ENCODE results near the gene CTU2. TPM values are rescaled to one million over a fixed set of nuclear protein-coding genes. Genes with fewer than 3 reads are reported as not detected.

CTU2 gene
- polyA plus RNA-seq, 1 donor from 2014 or later: 26.3 TPM

DNA sequence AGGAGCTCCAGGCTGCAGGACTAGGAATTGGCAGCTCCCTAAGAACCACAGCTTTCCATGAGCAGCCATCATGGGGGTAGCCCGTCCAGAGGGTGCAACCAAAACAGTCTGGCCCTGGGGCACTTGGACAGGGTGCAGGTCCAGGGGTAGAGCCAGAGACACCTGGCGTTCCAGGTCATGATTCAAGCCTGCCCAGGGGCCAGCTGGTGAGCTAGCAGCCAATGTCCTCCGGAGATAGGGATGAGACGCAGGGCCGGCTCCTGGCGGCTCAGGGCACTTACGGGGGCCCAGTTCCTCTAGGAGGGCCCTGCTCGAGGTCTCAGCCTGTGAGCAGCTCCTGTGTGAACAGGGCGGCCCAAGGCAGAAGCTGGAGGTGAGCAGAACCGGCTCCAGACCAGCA, 56.6 kb downstream of the CTU2 start:
- no peak overlapping the region for H3K4me3 ChIP-seq (ENCODE audit: low read length)
- no peak for TF ChIP-seq POLR2AphosphoS5 (IDR thresholded peaks at IDR 0.05)
- H3K9me3 ChIP-seq (ENCODE audit: low read length): no peaks in the 10 kb centered on the region
- no peaks in the 10 kb centered on the region for H3F3A ChIP-seq (ENCODE audit: insufficient read depth, low read length, poor library complexity, severe bottlenecking)
- H3K9me2 ChIP-seq (ENCODE audit: insufficient read depth, low read length): no peaks in the 10 kb centered on the region
- no peaks in the 10 kb centered on the region for H4K20me1 ChIP-seq (ENCODE audit: insufficient read depth)
- no peaks in the 10 kb centered on the region for H3K27me3 ChIP-seq (ENCODE audit: insufficient read depth, low read depth, low read length)
- H2AFZ ChIP-seq (ENCODE audit: low read depth, low read length): no peak overlapping the region
- no peak overlapping the region for H3K27ac ChIP-seq (ENCODE audit: low read length)
- H3K4me2 ChIP-seq (ENCODE audit: low read length): no peak overlapping the region
- H3K9ac ChIP-seq (ENCODE audit: low read length): no peak overlapping the region
- H3K79me2 ChIP-seq (replicated peaks; ENCODE audit: insufficient read depth, low read length): no peaks in the 10 kb centered on the region
- no peaks in the 10 kb centered on the region for H3K36me3 ChIP-seq (ENCODE audit: insufficient read depth, low read length)

DNA sequence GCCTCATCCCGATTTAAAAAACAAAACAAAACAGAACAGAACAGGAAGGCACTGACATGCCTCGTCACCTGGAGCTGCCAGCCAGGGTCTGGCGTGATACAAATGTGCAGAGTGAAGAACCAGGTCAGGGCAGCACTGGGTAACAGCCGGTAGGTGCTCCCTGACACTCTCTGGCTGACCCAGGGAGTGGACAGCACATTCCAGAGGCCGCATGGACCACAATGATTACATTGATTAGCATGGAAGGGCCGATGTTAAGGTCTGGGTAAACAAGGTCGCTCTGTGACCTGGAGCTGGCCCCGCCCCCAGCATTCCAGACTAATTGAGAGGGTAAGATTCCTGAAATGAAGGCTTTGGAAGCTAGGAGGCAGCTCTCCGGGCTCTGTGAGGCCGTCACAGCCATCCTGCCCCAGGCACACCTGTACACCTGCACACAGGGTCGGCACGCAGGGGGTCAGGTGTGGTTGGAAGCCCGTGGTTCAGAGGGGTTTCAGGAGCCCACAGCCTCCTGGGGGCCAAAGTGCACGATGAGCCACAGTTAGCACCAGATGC, 57.3 kb downstream of the CTU2 start:
- Histone ChIP-seq H2AFZ (ENCODE audit: low read depth, low read length) (no peak overlapping the region), H3K27me3 (ENCODE audit: insufficient read depth, low read depth, low read length) (no peaks in the 10 kb centered on the region), H3K9ac (ENCODE audit: low read length) (no peak overlapping the region)

DNA sequence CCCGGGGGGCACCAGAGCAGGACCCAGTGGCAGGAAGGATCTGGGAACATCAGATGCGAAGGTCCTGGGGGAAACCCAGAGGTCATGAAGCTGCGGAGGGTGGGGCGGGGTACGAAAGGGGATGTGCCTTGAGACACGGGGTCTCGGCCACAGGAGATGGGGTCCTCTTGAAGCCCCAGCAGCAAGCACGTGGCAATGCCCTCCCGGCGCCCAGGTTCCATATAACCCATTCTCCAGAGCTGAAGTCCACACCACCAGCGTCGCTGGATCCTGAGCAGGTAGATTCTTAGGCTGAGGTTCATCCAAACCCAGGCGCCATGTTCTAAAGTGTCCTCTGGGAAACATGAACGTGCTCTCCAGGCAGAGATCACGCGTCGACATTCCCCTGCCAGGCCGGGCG, 57.8 kb downstream of the CTU2 start:
- Histone ChIP-seq H3K9ac (ENCODE audit: low read length) (no peak overlapping the region), H3K9me2 (ENCODE audit: insufficient read depth, low read length) (no peaks in the 10 kb centered on the region), H3K9me3 (ENCODE audit: low read length) (no peaks in the 10 kb centered on the region), H3K4me2 (ENCODE audit: low read length) (no peak overlapping the region), H3K27me3 (ENCODE audit: insufficient read depth, low read depth, low read length) (no peaks in the 10 kb centered on the region), H2AFZ (ENCODE audit: low read depth, low read length) (no peak overlapping the region), H3F3A (ENCODE audit: insufficient read depth, low read length, poor library complexity, severe bottlenecking) (no peaks in the 10 kb centered on the region), H3K79me2 (replicated peaks; ENCODE audit: insufficient read depth, low read length) (no peaks in the 10 kb centered on the region), H3K27ac (ENCODE audit: low read length) (no peak overlapping the region), H4K20me1 (ENCODE audit: insufficient read depth) (no peaks in the 10 kb centered on the region), H3K4me3 (ENCODE audit: low read length) (no peak overlapping the region), H3K36me3 (ENCODE audit: insufficient read depth, low read length) (no peaks in the 10 kb centered on the region)
- TF ChIP-seq TAF1 (IDR thresholded peaks at IDR 0.05; ENCODE audit: low read depth) (no peak), POLR2AphosphoS5 (IDR thresholded peaks at IDR 0.05) (no peak), MXI1 (conservative IDR thresholded peaks at IDR 0.05; ENCODE audit: poor library complexity, severe bottlenecking) (no peak), SMC3 (conservative IDR thresholded peaks at IDR 0.05; ENCODE audit: poor library complexity) (no peak), EZH2 (IDR thresholded peaks at IDR 0.05; ENCODE audit: borderline replicate concordance, insufficient read depth, low read length, poor library complexity, severe bottlenecking) (no peak), RAD21 (conservative IDR thresholded peaks at IDR 0.05) (no peak)
- TF ChIP-seq, protein P1, sequence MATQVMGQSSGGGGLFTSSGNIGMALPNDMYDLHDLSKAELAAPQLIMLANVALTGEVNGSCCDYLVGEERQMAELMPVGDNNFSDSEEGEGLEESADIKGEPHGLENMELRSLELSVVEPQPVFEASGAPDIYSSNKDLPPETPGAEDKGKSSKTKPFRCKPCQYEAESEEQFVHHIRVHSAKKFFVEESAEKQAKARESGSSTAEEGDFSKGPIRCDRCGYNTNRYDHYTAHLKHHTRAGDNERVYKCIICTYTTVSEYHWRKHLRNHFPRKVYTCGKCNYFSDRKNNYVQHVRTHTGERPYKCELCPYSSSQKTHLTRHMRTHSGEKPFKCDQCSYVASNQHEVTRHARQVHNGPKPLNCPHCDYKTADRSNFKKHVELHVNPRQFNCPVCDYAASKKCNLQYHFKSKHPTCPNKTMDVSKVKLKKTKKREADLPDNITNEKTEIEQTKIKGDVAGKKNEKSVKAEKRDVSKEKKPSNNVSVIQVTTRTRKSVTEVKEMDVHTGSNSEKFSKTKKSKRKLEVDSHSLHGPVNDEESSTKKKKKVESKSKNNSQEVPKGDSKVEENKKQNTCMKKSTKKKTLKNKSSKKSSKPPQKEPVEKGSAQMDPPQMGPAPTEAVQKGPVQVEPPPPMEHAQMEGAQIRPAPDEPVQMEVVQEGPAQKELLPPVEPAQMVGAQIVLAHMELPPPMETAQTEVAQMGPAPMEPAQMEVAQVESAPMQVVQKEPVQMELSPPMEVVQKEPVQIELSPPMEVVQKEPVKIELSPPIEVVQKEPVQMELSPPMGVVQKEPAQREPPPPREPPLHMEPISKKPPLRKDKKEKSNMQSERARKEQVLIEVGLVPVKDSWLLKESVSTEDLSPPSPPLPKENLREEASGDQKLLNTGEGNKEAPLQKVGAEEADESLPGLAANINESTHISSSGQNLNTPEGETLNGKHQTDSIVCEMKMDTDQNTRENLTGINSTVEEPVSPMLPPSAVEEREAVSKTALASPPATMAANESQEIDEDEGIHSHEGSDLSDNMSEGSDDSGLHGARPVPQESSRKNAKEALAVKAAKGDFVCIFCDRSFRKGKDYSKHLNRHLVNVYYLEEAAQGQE (IDR thresholded peaks at IDR 0.05; ENCODE audit: borderline replicate concordance): no peak

More for the DNA sequence above, 57.3 kb downstream of the CTU2 start:
- no peaks in the 10 kb centered on the region for H3K36me3 ChIP-seq (ENCODE audit: insufficient read depth, low read length)
- TF ChIP-seq EP300 (conservative IDR thresholded peaks at IDR 0.05; ENCODE audit: poor library complexity, severe bottlenecking) (no peak), SMC3 (conservative IDR thresholded peaks at IDR 0.05; ENCODE audit: poor library complexity) (no peak), RAD21 (conservative IDR thresholded peaks at IDR 0.05) (no peak), POLR2AphosphoS5 (IDR thresholded peaks at IDR 0.05) (no peak), TAF1 (IDR thresholded peaks at IDR 0.05; ENCODE audit: low read depth) (no peak), MXI1 (conservative IDR thresholded peaks at IDR 0.05; ENCODE audit: poor library complexity, severe bottlenecking) (no peak), EZH2 (IDR thresholded peaks at IDR 0.05; ENCODE audit: borderline replicate concordance, insufficient read depth, low read length, poor library complexity, severe bottlenecking) (no peak)
- TF ChIP-seq, protein P2, sequence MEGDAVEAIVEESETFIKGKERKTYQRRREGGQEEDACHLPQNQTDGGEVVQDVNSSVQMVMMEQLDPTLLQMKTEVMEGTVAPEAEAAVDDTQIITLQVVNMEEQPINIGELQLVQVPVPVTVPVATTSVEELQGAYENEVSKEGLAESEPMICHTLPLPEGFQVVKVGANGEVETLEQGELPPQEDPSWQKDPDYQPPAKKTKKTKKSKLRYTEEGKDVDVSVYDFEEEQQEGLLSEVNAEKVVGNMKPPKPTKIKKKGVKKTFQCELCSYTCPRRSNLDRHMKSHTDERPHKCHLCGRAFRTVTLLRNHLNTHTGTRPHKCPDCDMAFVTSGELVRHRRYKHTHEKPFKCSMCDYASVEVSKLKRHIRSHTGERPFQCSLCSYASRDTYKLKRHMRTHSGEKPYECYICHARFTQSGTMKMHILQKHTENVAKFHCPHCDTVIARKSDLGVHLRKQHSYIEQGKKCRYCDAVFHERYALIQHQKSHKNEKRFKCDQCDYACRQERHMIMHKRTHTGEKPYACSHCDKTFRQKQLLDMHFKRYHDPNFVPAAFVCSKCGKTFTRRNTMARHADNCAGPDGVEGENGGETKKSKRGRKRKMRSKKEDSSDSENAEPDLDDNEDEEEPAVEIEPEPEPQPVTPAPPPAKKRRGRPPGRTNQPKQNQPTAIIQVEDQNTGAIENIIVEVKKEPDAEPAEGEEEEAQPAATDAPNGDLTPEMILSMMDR (IDR thresholded peaks at IDR 0.05; ENCODE audit: poor library complexity, severe bottlenecking): no peak
- TF ChIP-seq, protein P1 (IDR thresholded peaks at IDR 0.05; ENCODE audit: borderline replicate concordance): no peak
- H3K4me2 ChIP-seq (ENCODE audit: low read length): no peak overlapping the region
- no peaks in the 10 kb centered on the region for H3K9me3 ChIP-seq (ENCODE audit: low read length)
- no peak overlapping the region for H3K27ac ChIP-seq (ENCODE audit: low read length)
- H3K4me3 ChIP-seq (ENCODE audit: low read length): no peak overlapping the region
- no peaks in the 10 kb centered on the region for H4K20me1 ChIP-seq (ENCODE audit: insufficient read depth)
- no peaks in the 10 kb centered on the region for H3K79me2 ChIP-seq (replicated peaks; ENCODE audit: insufficient read depth, low read length)
- no peaks in the 10 kb centered on the region for H3K9me2 ChIP-seq (ENCODE audit: insufficient read depth, low read length)
- no peaks in the 10 kb centered on the region for H3F3A ChIP-seq (ENCODE audit: insufficient read depth, low read length, poor library complexity, severe bottlenecking)

All from neural cell (in vitro differentiated cells).